ENCODE measurements around the gene SLC50A1. TPM values are rescaled to one million over a fixed set of nuclear protein-coding genes. Genes with fewer than 3 reads are reported as not detected.

Gene SLC50A1
- total and polyA plus RNA-seq, 9 of the 15 experiments (the other 6 are each of a cell fraction or from before 2014, with no cell fraction given): 46.5 to 132 (median 91.9) TPM

- TF ChIP-seq, protein P1, sequence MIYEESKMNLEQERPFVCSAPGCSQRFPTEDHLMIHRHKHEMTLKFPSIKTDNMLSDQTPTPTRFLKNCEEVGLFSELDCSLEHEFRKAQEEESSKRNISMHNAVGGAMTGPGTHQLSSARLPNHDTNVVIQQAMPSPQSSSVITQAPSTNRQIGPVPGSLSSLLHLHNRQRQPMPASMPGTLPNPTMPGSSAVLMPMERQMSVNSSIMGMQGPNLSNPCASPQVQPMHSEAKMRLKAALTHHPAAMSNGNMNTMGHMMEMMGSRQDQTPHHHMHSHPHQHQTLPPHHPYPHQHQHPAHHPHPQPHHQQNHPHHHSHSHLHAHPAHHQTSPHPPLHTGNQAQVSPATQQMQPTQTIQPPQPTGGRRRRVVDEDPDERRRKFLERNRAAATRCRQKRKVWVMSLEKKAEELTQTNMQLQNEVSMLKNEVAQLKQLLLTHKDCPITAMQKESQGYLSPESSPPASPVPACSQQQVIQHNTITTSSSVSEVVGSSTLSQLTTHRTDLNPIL (CRISPR knock-in tag; IDR thresholded peaks at IDR 0.05): no peak
- TF ChIP-seq CREM (IDR thresholded peaks at IDR 0.05; ENCODE audit: low read depth): peak; percentile 85
- TF ChIP-seq CHD2 (IDR thresholded peaks at IDR 0.05; ENCODE audit: low read depth, low read length): 0 out of 2 replicates have a peak, but pooled peaks have one; percentile 37
- TF ChIP-seq CHD4 (IDR thresholded peaks at IDR 0.05; ENCODE audit: insufficient read depth, insufficient replicate concordance, low read depth, low read length, poor library complexity, severe bottlenecking): no peak
- TF ChIP-seq ZNF512 (tag; IDR thresholded peaks at IDR 0.05): no peak
- TF ChIP-seq ARNT (IDR thresholded peaks at IDR 0.05): no peak
- no peak for TF ChIP-seq BRF1 (IDR thresholded peaks at IDR 0.05; ENCODE audit: borderline replicate concordance, extremely low read depth, insufficient read length)
- TF ChIP-seq BRD4 (IDR thresholded peaks at IDR 0.05): 0 out of 2 replicates have a peak, but pooled peaks have one; percentile 42
- TF ChIP-seq, protein P2, sequence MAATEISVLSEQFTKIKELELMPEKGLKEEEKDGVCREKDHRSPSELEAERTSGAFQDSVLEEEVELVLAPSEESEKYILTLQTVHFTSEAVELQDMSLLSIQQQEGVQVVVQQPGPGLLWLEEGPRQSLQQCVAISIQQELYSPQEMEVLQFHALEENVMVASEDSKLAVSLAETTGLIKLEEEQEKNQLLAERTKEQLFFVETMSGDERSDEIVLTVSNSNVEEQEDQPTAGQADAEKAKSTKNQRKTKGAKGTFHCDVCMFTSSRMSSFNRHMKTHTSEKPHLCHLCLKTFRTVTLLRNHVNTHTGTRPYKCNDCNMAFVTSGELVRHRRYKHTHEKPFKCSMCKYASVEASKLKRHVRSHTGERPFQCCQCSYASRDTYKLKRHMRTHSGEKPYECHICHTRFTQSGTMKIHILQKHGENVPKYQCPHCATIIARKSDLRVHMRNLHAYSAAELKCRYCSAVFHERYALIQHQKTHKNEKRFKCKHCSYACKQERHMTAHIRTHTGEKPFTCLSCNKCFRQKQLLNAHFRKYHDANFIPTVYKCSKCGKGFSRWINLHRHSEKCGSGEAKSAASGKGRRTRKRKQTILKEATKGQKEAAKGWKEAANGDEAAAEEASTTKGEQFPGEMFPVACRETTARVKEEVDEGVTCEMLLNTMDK (IDR thresholded peaks at IDR 0.05; ENCODE audit: borderline replicate concordance, insufficient read depth, low read depth, low read length, poor library complexity, severe bottlenecking): no peak
- TF ChIP-seq ZBTB1 (CRISPR knock-in tag; IDR thresholded peaks at IDR 0.05; ENCODE audit: borderline replicate concordance, low read depth): peak; percentile 59; the same call in 1 of the 2 replicates
- no peak for TF ChIP-seq NFE2L1 (tag; IDR thresholded peaks at IDR 0.05; ENCODE audit: borderline replicate concordance, low read depth)
- no peak for TF ChIP-seq MAFG (tag; conservative IDR thresholded peaks at IDR 0.05)
- peak; percentile 76 for TF ChIP-seq EP400 (IDR thresholded peaks at IDR 0.05)
- TF ChIP-seq ZNF184 (CRISPR knock-in tag; IDR thresholded peaks at IDR 0.05): no peak
- TF ChIP-seq XRCC3 (IDR thresholded peaks at IDR 0.05): no peak
- TF ChIP-seq HBP1 (CRISPR knock-in tag; IDR thresholded peaks at IDR 0.05): peak; percentile 24; the same call in 1 of the 2 replicates
- no peak for TF ChIP-seq MED1 (CRISPR knock-in tag; IDR thresholded peaks at IDR 0.05; ENCODE audit: borderline replicate concordance)
- TF ChIP-seq KDM4B (IDR thresholded peaks at IDR 0.05; ENCODE audit: borderline replicate concordance in 2 of 2, low read depth in 1 of 2): peak in 1 of 2 experiments; percentile 99; a peak in 2 of 4 replicates
- TF ChIP-seq, protein P3, sequence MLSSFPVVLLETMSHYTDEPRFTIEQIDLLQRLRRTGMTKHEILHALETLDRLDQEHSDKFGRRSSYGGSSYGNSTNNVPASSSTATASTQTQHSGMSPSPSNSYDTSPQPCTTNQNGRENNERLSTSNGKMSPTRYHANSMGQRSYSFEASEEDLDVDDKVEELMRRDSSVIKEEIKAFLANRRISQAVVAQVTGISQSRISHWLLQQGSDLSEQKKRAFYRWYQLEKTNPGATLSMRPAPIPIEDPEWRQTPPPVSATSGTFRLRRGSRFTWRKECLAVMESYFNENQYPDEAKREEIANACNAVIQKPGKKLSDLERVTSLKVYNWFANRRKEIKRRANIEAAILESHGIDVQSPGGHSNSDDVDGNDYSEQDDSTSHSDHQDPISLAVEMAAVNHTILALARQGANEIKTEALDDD (IDR thresholded peaks at IDR 0.05): no peak
Observed at GRCh38 chr1:155139895-155140629, 4.4 kb downstream of the SLC50A1 start, which contains the start of gene DPM3 (continued).

All from K562 (cell line).